ENCODE data around the gene BLOC1S6. TPM values are rescaled to one million over a fixed set of nuclear protein-coding genes. Genes with fewer than 3 reads are reported as not detected.
A peak's percentile ranks its signal among the peaks of the same experiment; 100 is the strongest.

BLOC1S6 gene
- total and polyA plus RNA-seq, 2 of the 13 experiments (the other 11 are each of a cell fraction or from before 2014, with no cell fraction given): 11.8 to 44.3 TPM

DNA sequence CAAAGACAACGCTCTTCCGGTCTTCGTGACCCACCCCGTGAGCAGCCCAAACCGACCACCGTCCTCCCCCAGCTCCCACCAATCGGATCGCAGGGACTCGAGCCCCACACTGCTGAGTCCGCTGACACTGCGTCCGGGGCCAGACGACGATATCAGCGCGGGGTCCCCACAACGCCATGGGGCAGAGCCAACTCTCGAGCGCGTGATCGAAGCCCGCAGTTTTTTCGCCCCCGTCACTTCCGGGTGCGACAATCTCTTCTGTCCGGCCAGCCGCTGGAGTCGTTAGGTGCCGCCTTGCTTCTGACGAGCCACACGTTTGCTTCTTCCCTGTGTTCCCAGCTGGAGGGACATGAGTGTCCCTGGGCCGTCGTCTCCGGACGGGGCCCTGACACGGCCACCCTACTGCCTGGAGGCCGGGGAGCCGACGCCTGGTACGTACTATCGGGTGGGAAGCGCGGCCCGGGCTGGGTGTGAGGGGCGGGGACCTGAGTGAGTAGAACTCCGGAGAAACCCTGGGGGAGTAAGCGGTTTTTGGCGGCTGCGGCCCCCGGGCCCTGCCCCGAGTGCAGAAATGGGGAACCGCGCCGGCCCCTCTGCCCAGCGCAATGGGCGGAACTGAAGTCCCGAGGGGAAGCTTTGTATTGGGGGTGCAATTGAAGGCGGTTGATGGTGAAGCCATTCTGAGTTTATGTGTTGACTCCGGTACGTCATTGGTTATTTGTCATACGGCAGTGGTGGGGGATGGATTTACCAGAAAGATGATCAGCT, at the start of gene BLOC1S6 (continued):
- TF ChIP-seq RBM39 (IDR thresholded peaks at IDR 0.05; ENCODE audit: low read depth, low read length, poor library complexity, severe bottlenecking) (peak; percentile 73), ZNF569 (CRISPR knock-in tag; IDR thresholded peaks at IDR 0.05; ENCODE audit: borderline replicate concordance) (no peak), SAP130 (CRISPR knock-in tag; IDR thresholded peaks at IDR 0.05; ENCODE audit: low read depth) (peak; percentile 94), ZNF17 (CRISPR knock-in tag; IDR thresholded peaks at IDR 0.05) (no peak), BHLHE40 (IDR thresholded peaks at IDR 0.05; ENCODE audit: low read length) (peak; percentile 54), ZNF678 (CRISPR knock-in tag; IDR thresholded peaks at IDR 0.05) (0 out of 2 replicates have a peak, but pooled peaks have one; percentile 32), U2AF2 (IDR thresholded peaks at IDR 0.05; ENCODE audit: low read depth, low read length) (no peak), CBX2 (IDR thresholded peaks at IDR 0.05; ENCODE audit: low read depth, low read length) (no peak), CBX2 (CRISPR knock-in tag; IDR thresholded peaks at IDR 0.05; ENCODE audit: low read depth) (no peak), ZNF136 (CRISPR knock-in tag; IDR thresholded peaks at IDR 0.05; ENCODE audit: low read depth) (0 out of 2 replicates have a peak, but pooled peaks have one; percentile 70)
- TF ChIP-seq, protein P1, sequence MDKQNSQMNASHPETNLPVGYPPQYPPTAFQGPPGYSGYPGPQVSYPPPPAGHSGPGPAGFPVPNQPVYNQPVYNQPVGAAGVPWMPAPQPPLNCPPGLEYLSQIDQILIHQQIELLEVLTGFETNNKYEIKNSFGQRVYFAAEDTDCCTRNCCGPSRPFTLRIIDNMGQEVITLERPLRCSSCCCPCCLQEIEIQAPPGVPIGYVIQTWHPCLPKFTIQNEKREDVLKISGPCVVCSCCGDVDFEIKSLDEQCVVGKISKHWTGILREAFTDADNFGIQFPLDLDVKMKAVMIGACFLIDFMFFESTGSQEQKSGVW (CRISPR knock-in tag; IDR thresholded peaks at IDR 0.05; ENCODE audit: borderline replicate concordance): no peak
- TF ChIP-seq, protein P2, sequence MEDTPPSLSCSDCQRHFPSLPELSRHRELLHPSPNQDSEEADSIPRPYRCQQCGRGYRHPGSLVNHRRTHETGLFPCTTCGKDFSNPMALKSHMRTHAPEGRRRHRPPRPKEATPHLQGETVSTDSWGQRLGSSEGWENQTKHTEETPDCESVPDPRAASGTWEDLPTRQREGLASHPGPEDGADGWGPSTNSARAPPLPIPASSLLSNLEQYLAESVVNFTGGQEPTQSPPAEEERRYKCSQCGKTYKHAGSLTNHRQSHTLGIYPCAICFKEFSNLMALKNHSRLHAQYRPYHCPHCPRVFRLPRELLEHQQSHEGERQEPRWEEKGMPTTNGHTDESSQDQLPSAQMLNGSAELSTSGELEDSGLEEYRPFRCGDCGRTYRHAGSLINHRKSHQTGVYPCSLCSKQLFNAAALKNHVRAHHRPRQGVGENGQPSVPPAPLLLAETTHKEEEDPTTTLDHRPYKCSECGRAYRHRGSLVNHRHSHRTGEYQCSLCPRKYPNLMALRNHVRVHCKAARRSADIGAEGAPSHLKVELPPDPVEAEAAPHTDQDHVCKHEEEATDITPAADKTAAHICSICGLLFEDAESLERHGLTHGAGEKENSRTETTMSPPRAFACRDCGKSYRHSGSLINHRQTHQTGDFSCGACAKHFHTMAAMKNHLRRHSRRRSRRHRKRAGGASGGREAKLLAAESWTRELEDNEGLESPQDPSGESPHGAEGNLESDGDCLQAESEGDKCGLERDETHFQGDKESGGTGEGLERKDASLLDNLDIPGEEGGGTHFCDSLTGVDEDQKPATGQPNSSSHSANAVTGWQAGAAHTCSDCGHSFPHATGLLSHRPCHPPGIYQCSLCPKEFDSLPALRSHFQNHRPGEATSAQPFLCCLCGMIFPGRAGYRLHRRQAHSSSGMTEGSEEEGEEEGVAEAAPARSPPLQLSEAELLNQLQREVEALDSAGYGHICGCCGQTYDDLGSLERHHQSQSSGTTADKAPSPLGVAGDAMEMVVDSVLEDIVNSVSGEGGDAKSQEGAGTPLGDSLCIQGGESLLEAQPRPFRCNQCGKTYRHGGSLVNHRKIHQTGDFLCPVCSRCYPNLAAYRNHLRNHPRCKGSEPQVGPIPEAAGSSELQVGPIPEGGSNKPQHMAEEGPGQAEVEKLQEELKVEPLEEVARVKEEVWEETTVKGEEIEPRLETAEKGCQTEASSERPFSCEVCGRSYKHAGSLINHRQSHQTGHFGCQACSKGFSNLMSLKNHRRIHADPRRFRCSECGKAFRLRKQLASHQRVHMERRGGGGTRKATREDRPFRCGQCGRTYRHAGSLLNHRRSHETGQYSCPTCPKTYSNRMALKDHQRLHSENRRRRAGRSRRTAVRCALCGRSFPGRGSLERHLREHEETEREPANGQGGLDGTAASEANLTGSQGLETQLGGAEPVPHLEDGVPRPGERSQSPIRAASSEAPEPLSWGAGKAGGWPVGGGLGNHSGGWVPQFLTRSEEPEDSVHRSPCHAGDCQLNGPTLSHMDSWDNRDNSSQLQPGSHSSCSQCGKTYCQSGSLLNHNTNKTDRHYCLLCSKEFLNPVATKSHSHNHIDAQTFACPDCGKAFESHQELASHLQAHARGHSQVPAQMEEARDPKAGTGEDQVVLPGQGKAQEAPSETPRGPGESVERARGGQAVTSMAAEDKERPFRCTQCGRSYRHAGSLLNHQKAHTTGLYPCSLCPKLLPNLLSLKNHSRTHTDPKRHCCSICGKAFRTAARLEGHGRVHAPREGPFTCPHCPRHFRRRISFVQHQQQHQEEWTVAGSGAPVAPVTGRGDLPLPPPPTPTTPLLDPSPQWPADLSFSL (CRISPR knock-in tag; IDR thresholded peaks at IDR 0.05): no peak
- TF ChIP-seq, protein P3, sequence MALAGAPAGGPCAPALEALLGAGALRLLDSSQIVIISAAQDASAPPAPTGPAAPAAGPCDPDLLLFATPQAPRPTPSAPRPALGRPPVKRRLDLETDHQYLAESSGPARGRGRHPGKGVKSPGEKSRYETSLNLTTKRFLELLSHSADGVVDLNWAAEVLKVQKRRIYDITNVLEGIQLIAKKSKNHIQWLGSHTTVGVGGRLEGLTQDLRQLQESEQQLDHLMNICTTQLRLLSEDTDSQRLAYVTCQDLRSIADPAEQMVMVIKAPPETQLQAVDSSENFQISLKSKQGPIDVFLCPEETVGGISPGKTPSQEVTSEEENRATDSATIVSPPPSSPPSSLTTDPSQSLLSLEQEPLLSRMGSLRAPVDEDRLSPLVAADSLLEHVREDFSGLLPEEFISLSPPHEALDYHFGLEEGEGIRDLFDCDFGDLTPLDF (CRISPR knock-in tag; IDR thresholded peaks at IDR 0.05): peak; percentile 84

All from HepG2 (cell line).